GM23338 (cell line): ENCODE data around the gene EEA1.

Source experiments
- CREB1 ChIP-seq: fragments of 250-450 bp; sonication (Bioruptor Pico); IDR thresholded peaks from 2 replicates; pipeline ENCODE4 v1.5.0; 2020; ENCODE audit warnings: low read depth, mild to moderate bottlenecking, moderate library complexity
- CTCF ChIP-seq, 2 experiments: fragments of 200-600 bp in 1 of 2; sonication (generic) in 1 of 2; conservative IDR thresholded peaks; 2 replicates each; pipeline versions ENCODE4 v1.5.1 to v1.6.1; 2016 to 2017; ENCODE audit warnings: antibody characterized with exemption in 2 of 2, low read depth in 2 of 2, mild to moderate bottlenecking in 2 of 2, moderate library complexity in 1 of 2
- ETS1 ChIP-seq: IDR thresholded peaks from 2 replicates; pipeline ENCODE4 v1.6.1; 2016; ENCODE audit warnings: antibody characterized with exemption
- EZH2 ChIP-seq: fragments of 200-600 bp; sonication (generic); IDR thresholded peaks from one replicate; pipeline ENCODE4 v1.8.0; 2017; ENCODE audit warnings: antibody characterized with exemption, mild to moderate bottlenecking, low read depth; ENCODE audit not compliant: unreplicated experiment
- EZH2phosphoT487 ChIP-seq: fragments of 200-600 bp; sonication (generic); IDR thresholded peaks from one replicate; pipeline ENCODE4 v1.8.1; 2018; ENCODE audit warnings: antibody characterized with exemption; ENCODE audit not compliant: unreplicated experiment
- JUNB ChIP-seq: IDR thresholded peaks from one replicate; pipeline ENCODE4 v1.6.1; 2016; ENCODE audit warnings: antibody characterized with exemption; ENCODE audit not compliant: unreplicated experiment
- POLR2AphosphoS5 ChIP-seq: IDR thresholded peaks from 2 replicates; pipeline ENCODE4 v1.6.1; 2016; ENCODE audit warnings: antibody characterized with exemption, low read depth
- REST ChIP-seq: IDR thresholded peaks from one replicate; pipeline ENCODE4 v1.6.1; 2018; ENCODE audit warnings: antibody characterized with exemption; ENCODE audit not compliant: unreplicated experiment

GRCh38 chr12:92877904-92878303 lies 51.2 kb downstream of the EEA1 start:
- TF ChIP-seq EZH2 (no peak), CTCF (conservative IDR thresholded peaks at IDR 0.05; ENCODE audit: low read depth in 2 of 2) (no peak), ETS1 (no peak), EZH2phosphoT487 (no peak), POLR2AphosphoS5 (no peak), JUNB (no peak), CREB1 (no peak), REST (no peak)
